Measurements from ENCODE around the gene LIMS2.

DNA sequence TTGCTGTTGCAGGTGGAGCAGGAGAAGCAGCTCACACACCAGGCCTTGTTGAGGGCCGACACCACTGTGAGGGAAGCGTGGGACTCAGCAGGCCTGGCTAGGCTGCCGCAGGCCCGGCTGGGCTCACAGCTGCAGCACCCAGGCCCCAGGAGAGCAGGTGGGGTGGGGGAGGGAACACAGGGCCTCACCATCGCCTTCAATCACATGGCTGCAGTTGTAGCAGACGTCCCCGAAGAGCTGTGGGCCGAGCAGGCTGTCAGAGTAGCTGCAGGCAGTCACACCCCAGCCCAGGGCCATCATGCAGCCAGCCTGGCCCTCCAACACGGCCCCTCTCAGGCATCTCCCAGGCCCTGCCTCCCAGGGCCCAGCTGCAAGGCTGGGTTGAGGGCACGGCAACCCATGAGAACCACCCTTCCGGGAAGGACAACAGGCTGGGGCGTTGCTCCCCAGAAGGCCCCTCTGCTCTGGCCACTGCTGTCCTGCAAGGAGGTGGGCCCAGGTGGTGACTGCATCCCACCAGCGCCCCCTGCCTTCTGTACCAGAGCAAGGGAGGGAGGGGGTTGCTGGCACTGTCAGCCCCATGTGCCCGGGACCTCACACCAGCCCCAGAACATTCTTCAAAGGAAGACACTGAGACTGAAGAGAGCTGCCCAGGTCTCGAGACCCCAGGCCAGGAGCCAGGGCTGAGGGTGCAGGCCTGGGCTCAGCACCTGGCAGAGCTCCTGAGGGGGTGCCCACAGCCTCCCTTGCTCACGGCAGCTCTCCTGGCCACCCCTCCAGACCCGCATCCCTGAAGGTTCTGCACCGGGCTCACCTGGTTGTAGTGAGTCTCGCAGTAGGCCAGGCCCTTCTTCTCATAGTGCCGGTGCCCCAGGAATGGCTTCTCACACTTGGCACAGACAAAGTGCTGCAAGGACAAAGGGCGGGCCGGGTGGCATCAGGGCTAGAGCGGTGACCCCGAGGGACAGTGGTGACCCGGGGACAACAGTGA, 35.0 kb downstream of the LIMS2 start:
- TF ChIP-seq POLR2A (IDR thresholded peaks at IDR 0.05; ENCODE audit: low read length): no peak
- no peak for TF ChIP-seq GATA1 (IDR thresholded peaks at IDR 0.05; ENCODE audit: low read depth, low read length)

All from erythroblast (primary cell).